Hepatic stellate cell (primary cell): ENCODE data around the gene MDH1.
"Not testable (repeated sequence)": the region's sequence is repeated elsewhere in the genome, so short reads cannot be mapped to it uniquely, and the experiment has no call there.

Experiments
- DNase-seq: peaks from one replicate; pipeline ENCODE4 v3.0.0; 2011; ENCODE audit warnings: low spot score

The MDH1 gene

GRCh38 chr2:63588385-63589147 is at the start of gene MDH1, which contains the start of gene WDPCP:
TSS of gene MDH1 (plus strand) at chr2:63588963. CDS start at chr2:63589044, 81 bp downstream.
TSS of gene WDPCP (minus strand) at chr2:63588477. CDS start at chr2:63588271, 206 bp downstream.
- DNase-seq = peak; percentile 80

DNA sequence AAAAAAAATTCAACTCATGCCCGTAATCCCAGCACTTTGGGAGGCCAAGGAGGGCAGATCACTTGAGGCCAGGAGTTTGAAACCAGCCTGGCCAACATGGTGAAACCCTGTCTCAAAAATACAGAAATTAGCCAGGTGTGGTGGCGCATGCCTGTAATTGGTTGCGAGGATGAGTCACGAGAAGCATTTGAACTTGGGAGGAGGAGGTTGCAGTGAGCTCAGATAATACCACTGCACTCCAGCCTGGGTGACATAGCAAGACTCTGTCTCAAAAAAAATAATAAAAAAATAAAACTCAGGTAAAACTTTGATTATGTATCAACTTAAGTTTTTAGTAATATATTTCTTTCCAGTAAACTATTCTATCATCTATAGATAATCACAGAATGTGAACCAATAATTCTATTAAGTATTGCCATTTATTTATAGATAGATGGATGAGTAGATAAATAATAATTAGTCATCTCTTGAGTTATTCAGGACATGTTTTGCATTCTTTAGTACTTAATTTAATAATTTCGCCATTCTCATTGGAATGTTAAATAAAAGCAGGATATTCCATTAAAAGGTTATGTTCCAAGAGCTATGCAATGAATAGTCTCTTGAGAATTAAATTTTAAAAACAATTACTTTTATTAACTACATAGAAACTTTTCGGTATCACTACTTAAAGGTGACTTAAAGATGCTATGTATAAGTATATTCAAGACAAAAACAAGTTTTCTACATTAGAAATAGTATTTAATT is 49.2 kb upstream of the MDH1 start:
- DNase-seq = no peak

GRCh38 chr2:63544017-63544627 is 44.6 kb upstream of the MDH1 start:
- DNase-seq = no peak

DNA sequence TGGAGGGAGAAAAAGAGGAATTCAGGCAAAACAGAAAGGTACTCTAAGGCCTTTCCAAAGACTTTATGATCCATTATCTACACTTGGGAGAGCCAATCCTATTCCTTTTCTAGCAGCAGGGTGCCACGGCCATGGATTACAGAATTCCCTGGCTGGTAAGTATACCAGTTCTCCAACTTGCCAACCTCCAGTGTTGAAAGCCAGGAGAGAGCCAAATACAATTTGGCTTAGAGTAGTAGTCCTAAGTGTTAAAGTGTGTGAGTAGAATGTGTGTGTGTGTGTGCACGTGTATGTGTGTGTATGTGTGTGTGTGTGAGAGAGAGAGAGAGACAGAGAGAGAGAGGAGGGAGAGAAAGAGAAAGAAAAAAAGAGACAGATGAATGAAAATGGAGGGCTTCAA is 43.7 kb upstream of the MDH1 start:
- no peak for DNase-seq

DNA sequence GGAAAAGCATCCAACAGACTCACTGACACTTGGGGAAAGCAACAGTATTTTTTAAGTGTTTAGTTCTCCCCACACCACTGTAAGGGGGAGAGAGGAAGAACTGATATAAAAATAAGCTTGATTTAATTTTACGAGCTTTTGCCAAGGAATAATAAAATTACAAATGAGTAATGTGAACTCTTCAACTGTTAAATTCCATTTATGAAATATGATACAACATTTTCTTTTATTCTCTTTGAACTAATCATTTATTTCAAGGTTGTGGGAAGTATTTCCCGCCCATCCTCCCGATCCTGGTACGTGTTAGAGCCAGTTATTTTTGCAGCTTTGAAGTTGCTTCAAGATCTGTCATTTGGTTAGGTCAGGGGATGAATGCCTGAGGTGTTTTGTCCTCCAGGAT is 35.7 kb upstream of the MDH1 start:
- no peak for DNase-seq

- DNase-seq = no peak
Observed at GRCh38 chr2:63555299-63555698, 33.5 kb upstream of the MDH1 start.

- no peak for DNase-seq
Observed at GRCh38 chr2:63555931-63556330, 32.8 kb upstream of the MDH1 start.

DNA sequence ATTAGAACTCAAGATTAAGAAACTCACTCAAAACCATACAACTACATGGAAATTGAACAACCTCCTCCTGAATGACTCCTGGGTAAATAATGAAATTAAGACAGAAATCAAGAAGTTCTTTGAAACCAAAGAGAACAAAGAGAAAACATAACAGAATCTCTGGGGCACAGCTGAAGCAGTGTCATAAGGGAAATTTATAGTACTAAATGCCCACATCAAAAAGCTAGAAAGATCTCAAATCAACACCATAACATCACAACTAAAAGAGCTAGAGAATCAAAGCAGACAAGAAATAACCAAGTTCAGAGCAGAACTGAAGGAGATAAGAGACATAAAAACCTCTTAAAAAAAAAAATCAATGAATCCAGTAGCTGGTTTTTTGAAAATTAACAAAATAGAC is 30.9 kb upstream of the MDH1 start:
- DNase-seq = not testable (repeated sequence)

- not testable (repeated sequence) for DNase-seq
Observed at GRCh38 chr2:63558922-63559321, 29.8 kb upstream of the MDH1 start.

DNA sequence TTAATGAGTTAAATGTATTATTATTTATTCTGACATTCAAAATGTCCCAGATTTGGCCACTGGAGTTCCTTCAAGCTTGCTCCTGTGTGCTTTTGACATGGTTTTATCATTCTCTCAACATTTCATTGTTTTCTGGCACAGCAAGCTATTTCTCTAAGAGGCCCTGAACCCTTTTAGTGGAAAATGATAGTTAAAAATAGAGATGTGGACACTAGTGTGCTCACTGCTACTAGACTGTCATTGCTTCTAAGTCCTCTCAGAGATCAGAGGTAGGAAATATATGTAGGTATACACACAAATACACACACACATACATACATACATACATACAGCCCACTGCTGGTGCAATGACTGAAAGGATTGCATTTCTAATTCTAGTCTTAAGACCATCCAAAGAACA is 26.0 kb upstream of the MDH1 start:
- no peak for DNase-seq

DNA sequence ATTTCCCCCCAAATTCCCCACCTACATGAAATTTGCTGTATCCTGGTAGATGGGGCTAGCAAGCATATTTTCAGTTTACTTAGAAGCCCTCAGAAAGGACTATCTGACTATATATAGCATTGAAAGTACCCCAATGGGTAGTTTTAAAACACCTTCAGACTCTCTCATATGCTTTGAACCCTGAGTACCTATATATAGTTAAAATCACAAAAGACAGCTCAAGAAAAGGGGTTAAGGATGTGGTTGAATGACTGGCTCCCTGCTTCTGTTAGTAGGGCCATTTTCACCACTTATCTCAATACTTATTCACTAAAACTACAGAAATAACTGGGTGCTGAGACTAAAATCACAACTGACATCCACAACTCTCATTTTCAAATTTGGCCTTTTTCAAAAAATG is 19.0 kb upstream of the MDH1 start:
- DNase-seq = no peak

DNA sequence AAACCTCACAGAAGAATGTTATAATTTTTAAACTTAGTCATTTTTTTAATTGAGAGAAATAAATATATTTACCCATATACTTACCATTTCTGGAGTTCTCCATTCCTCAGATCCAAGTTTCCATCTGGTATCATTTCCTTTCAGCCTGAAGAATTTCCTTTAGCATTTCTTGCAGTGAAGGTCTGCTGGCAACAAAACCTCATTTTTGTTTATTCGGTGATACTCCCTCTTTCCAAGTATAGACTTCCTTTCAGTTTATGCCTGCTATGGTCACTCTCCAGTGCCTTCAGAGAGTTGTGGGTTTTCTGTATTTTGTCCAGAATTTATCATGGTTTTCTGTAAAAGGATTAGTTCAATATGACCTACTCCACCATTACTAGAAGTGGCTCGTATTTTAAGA is 17.5 kb upstream of the MDH1 start:
- DNase-seq = no peak

GRCh38 chr2:63572001-63572400 is 16.8 kb upstream of the MDH1 start:
- no peak for DNase-seq

- DNase-seq = not testable (repeated sequence)
Observed at GRCh38 chr2:63573026-63573425, 15.7 kb upstream of the MDH1 start.

- not testable (repeated sequence) for DNase-seq
Observed at GRCh38 chr2:63573726-63574345, 14.9 kb upstream of the MDH1 start.

DNA sequence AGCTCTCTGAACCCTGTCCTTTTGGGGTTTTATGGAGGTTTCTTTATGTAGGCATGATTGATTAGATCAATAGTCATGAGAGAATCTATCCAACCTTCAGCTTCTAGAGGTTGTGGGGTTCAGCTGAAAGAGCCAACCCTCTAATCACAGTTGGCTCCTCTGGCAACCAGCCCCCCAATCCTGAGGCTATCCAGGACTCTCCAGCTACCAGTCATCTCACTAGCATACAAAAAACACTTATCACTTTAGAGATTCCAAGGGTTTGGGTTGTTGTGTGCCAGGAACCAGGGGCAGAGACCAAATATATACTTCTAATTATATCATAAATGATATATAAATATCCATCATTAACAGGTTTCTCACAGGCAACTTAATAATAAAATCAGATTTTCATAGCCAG is 12.2 kb upstream of the MDH1 start:
- DNase-seq = no peak

DNA sequence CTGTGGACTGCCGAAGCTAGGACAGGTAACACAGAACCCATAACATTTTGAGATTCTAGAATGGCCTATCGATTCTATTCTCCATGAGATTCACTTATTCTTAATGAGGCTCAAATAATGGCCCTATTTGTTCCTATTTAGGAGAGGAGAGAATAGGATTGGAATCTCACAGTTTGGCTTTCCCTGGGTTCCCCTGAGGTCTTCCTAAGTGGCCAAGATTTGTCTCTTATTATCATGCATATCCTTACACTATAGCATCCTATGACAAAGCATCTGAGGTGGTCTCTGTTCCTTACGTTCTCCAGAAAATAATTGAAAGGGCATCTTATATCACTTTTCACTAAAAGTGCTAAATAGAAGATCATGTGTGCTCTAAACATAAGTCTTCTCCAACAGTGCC is 10.0 kb upstream of the MDH1 start:
- no peak for DNase-seq

GRCh38 chr2:63580651-63581297 is 8.0 kb upstream of the MDH1 start:
- no peak for DNase-seq

DNA sequence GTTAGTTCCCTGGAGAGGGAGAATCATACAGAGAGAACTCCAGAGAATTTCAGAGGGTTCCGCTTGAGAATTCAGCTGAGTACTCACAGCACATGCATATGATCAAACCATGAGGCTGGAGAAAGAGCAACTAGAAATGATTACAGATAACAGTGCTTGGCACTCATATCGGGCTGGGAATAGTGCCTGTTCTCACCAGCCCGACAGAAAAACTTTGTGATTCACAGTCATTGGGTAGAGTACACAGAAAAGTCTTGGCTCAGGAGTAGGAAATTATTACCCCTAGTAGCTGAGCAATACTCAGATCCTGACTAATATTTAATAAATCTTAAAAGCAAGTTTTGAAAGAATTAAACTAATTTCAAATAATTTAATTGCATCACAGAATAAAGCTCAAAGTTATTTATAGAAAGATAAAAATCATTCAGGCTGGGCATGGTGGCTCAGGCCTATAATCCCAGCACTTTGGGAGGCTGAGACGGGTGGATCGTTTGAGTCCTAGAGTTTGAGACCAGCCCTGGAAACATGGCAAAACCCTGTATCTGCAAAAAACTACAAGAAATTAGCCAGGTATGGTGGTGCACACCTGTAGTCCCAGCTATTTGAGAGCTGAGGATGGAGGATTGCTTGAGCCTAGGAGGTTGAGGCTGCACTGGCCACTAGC is 7.3 kb upstream of the MDH1 start:
- DNase-seq = no peak

DNA sequence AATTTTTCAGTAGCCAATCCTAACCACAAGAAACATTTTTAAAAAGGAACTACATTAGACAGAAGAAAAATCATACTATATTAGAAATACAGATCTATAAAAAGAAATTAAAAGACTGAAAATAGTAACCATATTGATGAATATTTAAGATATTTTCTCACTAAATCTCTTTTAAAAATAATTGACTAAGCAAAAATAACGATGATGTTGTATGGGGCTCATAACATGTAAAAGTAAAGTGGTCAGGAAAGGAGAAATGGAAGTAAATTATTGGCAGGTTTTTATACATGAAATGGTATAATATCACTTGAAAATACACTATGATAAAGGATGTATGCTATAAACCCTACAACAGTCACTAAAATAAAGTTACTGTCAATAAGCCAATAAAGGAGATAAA is 5.9 kb upstream of the MDH1 start:
- no peak for DNase-seq

DNA sequence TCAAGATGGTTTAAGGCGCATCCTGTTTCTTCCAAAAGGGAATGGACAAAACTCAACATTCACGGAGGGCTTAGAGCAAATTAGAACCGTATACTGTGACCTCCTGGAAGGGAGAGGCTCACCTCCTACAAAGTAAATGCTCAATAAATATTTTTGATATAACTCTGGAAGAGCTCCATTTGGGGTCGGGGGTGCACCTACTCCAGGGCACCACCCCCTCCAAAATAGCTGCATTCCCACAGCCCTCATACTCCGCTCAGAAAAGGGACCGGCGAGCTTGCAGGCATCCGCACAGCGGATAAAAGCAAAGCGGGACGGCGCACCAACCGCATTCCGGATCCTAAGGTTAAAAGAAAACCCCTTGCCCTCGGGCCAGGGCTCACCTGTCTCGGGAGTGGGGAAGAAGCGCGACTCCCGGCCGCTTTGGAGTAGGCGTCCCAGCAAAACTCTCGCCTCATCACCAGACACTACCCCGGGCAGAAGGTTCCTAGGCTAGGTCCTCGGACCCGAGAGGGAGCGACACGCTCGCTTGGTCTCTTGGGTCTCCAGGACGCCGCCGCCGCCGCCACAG is 864 bp upstream of the MDH1 start:
- no peak for DNase-seq
